NOMO-1 treated with DMSO at 0.1 percent for 48 hours (cell line): ENCODE measurements around the gene GAL3ST2.
"Not testable (repeated sequence)": the region's sequence is repeated elsewhere in the genome, so short reads cannot be mapped to it uniquely, and the experiment has no call there.

Experiments
- DNase-seq: peaks from one replicate; lab custom pipeline; 2025; ENCODE audit not compliant: unreplicated experiment; lab: John Stamatoyannopoulos, UW

The GAL3ST2 gene

DNA sequence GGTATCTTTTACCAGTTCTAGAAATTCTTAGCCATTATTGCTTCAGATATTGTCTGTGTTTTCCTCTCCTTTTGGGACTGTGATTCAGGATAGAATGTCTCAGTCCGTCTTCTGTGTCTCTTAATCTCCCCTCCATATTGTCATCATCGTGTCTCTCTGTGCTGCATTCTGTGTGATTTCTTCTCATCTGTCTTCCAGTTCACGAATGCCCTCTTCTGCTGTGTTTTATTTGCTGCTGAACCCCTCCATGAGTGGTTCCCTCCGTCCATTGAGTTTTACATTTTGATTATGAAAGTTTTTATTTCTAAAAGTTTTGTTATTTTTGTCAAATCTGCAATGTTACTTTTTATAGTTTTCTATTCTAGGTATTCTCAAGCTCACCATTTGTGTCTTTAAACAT, 30.5 kb upstream of the GAL3ST2 start:
- no peak for DNase-seq

DNA sequence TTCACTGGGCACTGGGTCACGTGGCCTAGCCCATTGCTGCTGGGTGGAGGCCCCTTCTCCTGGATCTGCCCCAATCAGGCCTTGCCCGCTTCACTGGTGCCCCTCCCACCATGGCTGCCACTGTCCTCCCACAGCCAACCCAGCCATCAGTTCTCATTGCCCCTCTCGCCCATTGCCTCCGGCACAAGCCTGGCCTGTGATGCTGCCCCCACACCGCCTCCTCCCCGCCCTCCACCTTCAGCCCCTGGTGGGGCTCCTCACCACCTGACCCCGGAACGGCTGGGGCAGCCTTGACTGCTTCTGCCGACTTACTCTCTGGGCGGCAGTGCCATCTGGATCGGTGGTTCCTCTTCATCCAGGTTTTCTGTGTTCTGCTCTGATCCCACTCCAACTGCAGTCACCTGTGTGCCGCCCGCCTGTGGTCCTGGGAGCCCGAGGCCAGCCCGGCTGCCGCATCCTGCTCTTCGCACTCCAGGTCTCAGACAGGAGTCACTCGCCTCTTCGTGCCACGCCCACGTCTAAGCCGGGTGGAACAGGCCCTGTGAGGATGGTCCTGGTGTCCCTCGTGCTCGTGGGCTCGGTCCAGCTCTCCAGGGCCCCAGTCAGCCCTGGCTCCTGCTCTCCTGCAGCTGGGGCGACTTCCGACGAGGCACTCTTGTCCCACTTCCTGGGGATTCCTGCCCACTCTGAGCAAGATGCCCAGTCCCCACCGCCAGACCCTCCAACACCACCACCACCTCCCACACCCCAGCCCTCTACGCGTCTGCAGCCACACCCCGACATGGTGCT, 28.0 kb upstream of the GAL3ST2 start:
- DNase-seq, result no peak

- DNase-seq, result no peak
Measured at GRCh38 chr2:241750076-241750840, 26.4 kb upstream of the GAL3ST2 start.

DNA sequence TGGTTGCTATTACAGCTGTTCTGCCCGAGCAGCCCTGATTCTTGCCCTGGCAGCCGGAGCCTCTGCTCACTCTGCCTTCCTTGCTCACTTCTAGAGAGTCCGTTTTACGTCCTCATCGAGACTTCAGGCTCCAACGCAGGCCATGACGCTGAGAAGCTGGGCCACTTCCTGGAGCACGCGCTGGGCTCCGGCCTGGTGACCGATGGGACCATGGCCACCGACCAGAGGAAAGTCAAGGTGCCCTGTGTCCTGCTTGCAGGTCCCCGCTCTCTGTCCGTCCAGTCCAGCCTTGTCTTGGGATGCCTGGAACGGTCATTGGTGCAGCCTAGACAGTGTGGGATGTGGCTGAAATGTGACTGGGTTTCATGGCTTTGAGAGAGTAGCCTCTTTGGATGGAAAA, 25.5 kb upstream of the GAL3ST2 start:
- DNase-seq, result no peak

DNA sequence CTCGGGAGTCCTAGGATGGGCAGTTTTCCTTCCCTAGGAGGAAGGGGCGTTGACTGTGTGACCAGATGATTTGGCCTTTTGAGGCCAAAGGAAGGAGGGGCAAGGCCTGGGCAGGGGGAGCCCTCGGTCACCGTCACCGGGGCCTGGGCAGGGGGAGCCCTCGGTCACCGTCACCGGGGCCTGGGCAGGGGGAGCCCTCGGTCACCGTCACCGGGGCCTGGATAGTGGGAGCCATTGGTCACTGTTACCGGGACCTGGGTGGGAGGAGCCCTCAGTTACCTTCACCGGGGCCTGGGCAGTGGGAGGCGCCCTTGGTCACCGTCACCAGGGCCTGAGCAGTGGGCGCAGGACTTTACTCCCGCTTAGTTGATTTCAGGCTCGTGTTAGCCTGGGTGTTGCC, 24.8 kb upstream of the GAL3ST2 start:
- DNase-seq, result no peak

- no peak for DNase-seq
Measured at GRCh38 chr2:241752253-241752652, 24.4 kb upstream of the GAL3ST2 start.

DNA sequence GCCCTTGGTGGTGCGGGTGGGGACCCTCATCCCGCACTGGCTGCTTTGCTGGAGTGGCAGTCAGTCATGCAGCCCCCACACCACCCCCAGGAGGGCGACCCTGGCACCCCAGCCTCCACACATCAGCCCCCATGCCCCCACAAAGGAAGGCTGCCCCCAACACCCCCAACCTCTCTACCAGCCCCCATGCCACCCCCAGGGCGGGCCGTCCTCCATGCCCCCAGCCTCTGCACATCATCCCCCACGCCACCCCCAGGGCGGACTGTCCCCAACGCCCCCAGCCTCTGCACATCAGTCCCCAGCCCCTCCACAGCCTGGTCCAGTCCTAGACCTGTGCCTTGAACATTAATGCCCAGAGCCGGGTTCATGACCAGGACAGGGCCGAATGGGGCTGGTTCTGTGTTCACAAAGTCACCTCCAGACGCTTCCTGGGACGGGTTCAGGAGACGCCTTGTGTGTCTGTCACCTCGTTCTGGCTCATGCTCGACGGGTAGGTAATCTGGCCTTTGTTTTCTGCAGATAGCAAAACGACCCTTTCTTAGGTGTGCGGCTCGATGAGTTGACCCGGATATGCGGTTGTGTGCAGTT, 23.8 kb upstream of the GAL3ST2 start:
- DNase-seq, result no peak

DNA sequence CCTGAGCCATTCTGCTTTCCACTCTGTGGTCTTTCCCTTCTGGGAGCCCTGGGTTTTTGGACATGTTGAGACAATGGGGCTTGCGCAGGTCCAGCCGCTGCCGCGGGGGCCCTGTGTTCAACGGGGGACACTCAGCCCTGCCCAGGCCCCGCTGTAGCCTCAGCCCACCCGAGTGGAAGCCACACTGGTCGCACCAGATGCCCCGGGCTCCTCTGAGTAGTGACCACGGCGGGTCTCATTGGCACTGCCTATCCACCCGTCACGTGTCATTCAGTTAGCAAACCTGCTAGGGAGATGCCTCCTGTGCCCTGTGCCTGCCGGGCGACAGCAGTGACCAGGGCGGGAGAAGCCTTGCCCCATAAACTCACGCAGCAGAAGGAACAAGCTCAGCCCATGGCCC, 23.1 kb upstream of the GAL3ST2 start:
- DNase-seq, result no peak

- no peak for DNase-seq
Measured at GRCh38 chr2:241754042-241754441, 22.6 kb upstream of the GAL3ST2 start.

- no peak for DNase-seq
Measured at GRCh38 chr2:241755166-241755565, 21.5 kb upstream of the GAL3ST2 start.

DNA sequence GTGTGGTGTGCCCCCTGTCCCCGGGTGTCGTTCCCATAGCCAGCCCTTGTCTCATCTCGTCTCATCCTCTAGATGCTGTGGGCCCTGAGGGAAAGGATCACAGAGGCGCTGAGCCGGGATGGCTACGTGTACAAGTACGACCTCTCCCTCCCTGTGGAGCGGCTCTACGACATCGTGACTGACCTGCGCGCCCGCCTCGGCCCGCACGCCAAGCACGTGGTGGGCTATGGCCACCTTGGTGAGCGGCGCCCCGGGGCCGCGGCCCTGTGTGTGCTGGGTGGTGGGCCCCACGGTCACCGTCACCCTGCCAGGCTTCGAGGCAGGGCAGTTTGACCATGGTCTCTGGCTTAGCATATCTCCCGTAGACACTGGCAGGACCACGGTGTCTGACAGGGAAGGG, 20.8 kb upstream of the GAL3ST2 start:
- DNase-seq, result no peak

DNA sequence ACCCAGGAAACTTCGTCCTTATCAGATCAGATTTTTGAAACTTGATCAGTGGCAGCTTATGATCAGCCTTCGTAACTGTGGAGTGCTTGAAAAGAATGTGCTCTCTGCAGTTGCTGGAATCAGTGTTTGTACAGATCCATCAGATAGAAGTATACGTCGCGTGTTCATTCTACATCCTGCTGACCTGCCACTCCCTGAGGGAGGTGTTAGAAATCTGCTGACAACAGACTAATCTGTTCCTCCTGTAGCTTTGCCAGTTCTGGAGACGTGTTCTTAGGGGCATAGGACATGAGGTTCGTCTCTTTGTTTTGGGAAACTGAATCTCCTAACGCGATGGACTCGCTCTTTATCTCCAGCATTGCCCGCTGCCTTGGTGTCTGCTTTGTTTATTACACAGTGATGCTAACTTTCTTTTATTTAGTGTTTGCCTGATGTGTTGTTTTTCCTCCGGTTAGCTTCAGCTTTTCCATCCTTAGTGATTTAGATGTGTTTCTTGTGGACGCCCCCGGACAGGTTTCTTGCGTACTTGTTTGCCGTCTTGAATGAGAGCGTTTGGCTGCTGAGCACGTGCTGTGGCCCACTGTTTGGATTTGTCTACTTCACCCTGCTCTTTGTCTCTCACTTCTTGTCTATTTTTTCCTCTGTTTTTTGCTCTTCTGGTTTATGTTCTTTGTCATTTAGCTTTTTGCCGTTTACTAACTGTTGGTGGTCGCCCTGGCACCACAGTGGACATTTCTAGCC, 17.4 kb upstream of the GAL3ST2 start:
- no peak for DNase-seq

DNA sequence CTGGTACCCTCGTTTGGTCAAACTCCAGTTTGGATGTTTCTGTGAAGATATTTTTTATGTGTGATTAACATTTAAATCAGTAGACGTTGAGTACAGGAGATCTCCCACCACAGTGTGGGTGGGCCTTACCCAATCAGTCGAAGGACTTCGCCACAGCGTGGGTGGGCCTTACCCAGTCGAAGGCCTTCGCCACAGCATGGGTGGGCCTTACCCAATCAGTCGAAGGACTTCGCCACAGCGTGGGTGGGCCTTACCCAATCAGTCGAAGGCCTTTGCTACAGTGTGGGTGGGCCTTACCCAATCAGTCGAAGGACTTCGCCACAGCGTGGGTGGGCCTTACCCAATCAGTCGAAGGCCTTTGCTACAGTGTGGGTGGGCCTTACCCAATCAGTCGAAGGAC, 16.7 kb upstream of the GAL3ST2 start:
- not testable (repeated sequence) for DNase-seq

DNA sequence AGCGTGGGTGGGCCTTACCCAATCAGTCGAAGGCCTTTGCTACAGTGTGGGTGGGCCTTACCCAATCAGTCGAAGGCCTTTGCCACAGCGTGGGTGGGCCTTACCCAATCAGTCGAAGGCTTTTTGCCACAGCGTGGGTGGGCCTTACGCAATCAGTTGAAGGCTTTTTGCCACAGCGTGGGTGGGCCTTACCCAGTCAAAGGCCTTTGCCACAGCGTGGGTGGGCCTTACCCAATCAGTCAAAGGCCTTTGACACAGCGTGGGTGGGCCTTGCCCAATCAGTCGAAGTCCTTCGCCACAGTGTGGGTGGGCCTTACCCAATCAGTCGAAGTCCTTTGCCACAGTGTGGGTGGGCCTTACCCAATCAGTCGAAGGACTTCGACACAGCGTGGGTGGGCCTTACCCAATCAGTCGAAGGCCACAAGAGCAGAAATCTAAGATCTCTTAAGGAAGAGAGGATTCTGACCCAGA, 16.3 kb upstream of the GAL3ST2 start:
- DNase-seq, result no peak

DNA sequence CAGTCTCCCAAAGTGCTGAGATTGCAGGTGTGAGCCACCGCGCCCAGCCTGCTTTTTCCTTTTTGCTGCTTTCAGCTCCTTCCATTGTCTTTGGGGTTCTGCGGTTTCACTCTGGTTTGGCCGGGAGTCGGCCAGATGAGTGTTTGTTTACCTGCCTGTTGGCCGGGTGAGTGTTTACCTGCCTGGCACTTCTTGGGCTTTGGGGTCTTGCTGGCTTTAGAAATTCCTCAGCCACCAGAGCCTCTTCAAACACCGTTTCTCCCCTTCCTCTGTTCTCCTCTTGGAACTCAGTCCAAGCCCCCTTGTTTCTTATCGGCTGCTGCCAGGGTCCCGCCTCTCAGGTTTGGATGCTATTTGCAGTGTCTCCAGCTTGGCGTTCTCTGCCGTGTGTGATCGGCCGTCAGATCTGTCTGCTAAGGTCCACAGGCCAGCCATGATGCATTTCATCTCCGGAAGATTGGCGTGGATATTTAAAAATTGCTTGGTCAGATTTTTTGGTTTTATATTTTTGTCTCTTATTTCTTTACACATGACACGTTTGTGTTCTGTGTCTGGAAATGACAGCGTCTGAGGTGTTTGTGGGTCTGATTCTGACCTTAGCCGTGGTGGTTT, 14.2 kb upstream of the GAL3ST2 start:
- DNase-seq, result no peak

GRCh38 chr2:241762933-241763369, 13.7 kb upstream of the GAL3ST2 start:
- DNase-seq, result peak; percentile 40

DNA sequence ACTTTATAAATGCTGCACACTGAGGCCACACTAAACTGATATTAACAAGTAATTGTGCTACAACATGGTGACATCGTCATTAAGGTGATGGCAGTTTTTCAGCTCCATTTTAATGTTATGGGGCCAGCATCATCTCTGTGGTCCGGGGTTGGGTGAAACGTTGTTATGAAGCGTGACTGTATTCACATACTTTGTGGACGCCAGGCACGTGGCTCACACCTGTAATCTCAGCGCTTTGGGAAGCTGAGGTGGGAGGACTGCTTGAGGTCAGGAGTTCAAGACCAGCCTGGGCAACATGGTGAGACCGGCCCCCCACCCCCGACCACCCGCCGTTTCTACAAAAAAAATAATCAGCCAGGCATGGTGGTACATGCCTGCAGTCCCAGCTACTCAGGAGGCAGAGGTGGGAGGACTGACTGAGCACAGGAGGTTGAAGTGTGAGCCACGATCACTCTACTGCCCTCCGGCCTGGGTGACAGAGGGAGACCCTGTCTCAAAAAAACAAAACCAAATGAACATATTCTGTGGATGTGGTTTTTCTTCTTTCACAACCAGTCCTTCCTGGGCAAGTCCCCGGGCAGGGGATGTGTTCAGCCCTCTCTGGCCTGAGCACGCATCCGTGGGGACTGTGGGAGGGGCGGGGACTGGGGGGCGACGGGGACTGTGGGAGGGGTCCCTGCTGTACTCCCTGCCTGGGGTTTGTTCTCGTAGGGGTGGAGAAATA, 12.9 kb upstream of the GAL3ST2 start:
- DNase-seq, result no peak

DNA sequence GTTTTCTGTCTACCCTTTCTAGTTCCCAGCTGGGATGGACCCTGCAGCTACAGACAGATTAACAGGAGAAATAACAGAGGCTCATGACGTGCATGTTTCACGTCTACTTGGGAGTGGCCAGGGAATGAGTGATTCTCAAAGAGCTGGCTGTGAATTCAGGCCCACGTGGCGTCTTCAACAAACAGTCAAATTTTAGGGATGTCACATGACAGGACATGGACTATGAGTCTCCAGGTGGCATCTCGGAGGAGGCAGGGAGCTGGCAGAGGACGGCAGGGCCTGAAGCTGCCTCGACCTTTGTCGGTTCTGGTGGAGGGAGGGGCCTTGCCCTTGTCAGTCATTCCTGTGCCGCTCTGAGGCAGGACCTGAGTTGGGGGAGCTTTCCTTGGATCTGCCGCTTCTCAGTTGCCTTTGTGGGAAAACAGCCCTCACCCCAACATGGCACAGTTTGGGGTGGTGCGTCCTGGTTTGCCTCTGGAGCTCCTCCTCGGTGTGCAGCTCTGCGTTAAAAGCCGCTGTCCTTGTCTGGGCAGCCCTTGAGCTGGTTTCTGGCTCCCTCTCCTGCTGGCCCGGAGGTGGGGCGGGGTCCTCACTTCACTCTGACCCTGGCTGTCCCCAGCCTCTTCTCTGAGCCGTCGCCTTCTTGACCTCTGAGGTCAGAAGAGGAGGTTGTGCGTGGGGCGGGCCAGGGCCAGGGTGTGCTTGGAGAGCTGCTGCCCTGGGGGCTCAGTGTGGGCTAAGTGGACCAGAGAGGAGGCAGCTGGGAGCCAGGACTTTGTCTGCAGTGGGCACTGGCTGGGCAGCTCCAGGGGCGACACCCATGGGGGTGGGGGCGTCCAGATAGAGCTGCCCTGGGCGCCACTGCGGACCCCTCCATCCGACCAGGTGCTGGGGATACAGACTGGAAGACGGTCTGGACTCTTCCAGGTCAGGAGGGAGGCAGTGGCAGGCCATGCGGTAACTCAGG, 12.1 kb upstream of the GAL3ST2 start:
- DNase-seq, result no peak
